Heart right ventricle (tissue), 16 donors: ENCODE data around the gene SLC39A5. TPM values are rescaled to one million over a fixed set of nuclear protein-coding genes. Genes with fewer than 3 reads are reported as not detected.
A peak's percentile ranks its signal among the peaks of the same experiment; 100 is the strongest.

Experiments
- ATAC-seq, 8 donors: fragments of 200-7000 bp; cut with Tn5 transposase; one replicate each; pipeline ENCODE4 v1.9.1; 2020; ENCODE audit warnings: mild to moderate bottlenecking in 8 of 8, moderate library complexity in 8 of 8, moderate number of reproducible peaks in 1 of 8
- DNase-seq, 2 donors: peaks; one replicate each; pipeline ENCODE4 v3.0.0-alpha.2; 2020
- H3K27ac ChIP-seq, 10 donors: fragments of 200-600 bp; sonication (generic) in 2 of 10; one replicate each; pipeline versions ENCODE4 v1.5.0 to v1.8.0; 2020 to 2022; ENCODE audit warnings: mild to moderate bottlenecking in 3 of 10
- H3K27me3 ChIP-seq, 7 donors: fragments of 200-600 bp; one replicate each; pipeline ENCODE4 v1.8.0; 2021 to 2022; ENCODE audit warnings: mild to moderate bottlenecking in 2 of 7
- H3K36me3 ChIP-seq, 9 donors: fragments of 200-600 bp; sonication (generic) in 1 of 9; one replicate each; pipeline versions ENCODE4 v1.5.0 to v1.8.0; 2020 to 2022; ENCODE audit warnings: mild to moderate bottlenecking in 2 of 9
- H3K4me1 ChIP-seq, 9 donors: fragments of 200-600 bp; sonication (generic) in 1 of 9; one replicate each; pipeline versions ENCODE4 v1.5.0 to v1.8.0; 2020 to 2022; ENCODE audit warnings: mild to moderate bottlenecking in 4 of 9
- H3K4me3 ChIP-seq, 10 donors: fragments of 200-600 bp; sonication (generic) in 2 of 10; one replicate each; pipeline versions ENCODE4 v1.5.0 to v1.8.0; 2020 to 2022; ENCODE audit warnings: mild to moderate bottlenecking in 7 of 10, moderate library complexity in 2 of 10
- H3K9me3 ChIP-seq, 11 donors: fragments of 200-600 bp in 10 of 11; sonication (generic) in 2 of 11; one replicate each; pipeline versions ENCODE4 v1.5.0 to v1.8.0; 2013 to 2022; ENCODE audit warnings: mild to moderate bottlenecking in 2 of 11, control low read depth in 1 of 11, moderate library complexity in 1 of 11
- WGBS, 2 donors: extraction: QIAGEN DNeasy Blood & Tissue Kit; methylation state at CpG; one replicate each; pipeline ENCODE4 v1.1.7; 2013; ENCODE audit warnings: inconsistent platforms in 1 of 2; 5-methylcytosine and 5-hydroxymethylcytosine counted together
- intact Hi-C, 10 donors: fragments of 100-400 bp; cut with DNase I; formaldehyde crosslinking; loops; one replicate each; pipeline versions ENCODE4 v1.11.1 to v1.14.2; 2022
- polyA plus RNA-seq, 2 donors: library from polyadenylated mRNA; stranded (reverse); fragments of 200-250 nt; gene quantifications; one replicate each; pipeline ENCODE4 v1.2.3, GENCODE V29; 2013
- total RNA-seq, 10 donors: library from RNA; stranded (reverse); fragmentation: NEBNext Ultra II Directional in 3 of 10; extraction: Animal tissue kit (Norgen Biotek cat#: 25700) in 3 of 10; gene quantifications; one replicate each; pipeline versions ENCODE4 v1.2.1 to v1.2.4, GENCODE V29; 2021 to 2023
- TF ChIP-seq, protein P1 (sequence below), 9 donors: fragments of 200-600 bp; sonication (generic) in 2 of 9; IDR thresholded peaks; one replicate each; pipeline versions ENCODE4 v1.5.0 to v1.8.0; 2021 to 2022; ENCODE audit warnings: antibody characterized with exemption in 9 of 9, mild to moderate bottlenecking in 5 of 9, moderate library complexity in 1 of 9
- donor health status: Arrhythmogenic right ventricular cardiomyopathy.
- donor health status: ischemic (EF 13 %, LVEDD 7.1; RV severe dilation, severe dysfunction).
- donor health status: healthy with polysubstance abuse.
- donor health status: DM: no; HTN: yes; CAD: no.
- donor health status: DM: no; HTN: no; CAD: no.
- donor health status: ischemic (EF 25% LVEDD 6.9; RV normal size, moderate dysfunction).
- donor health status: ischemic (EF 25% LVEDD 5.7; RV mildly dilated, moderate dysfunction).
- donor health status: healthy.
- donor health status: DM: yes; HTN: yes; CAD: no.
- donor health status: Ischemic cardiomyopathy.
- donor health status: ischemic (EF 35%, LVEDD 5.7; RV mildly dilated, moderate dysfunction).
- donor health status: nonischemic (EF 11% LVEDD 7.7; RV severe dilation, severe dysfunction).
- donor health status: DM: yes; HTN: yes; CAD: no.
- donor health status: PGD.
- donor health status: ischemic (EF 29% LVEDD 5.4; RV normal size, mild dysfunction).
- donor health status: nonischemic (EF 23%, LVEDD 6.1; RV moderate dilation, normal function).

SLC39A5 gene
- total and polyA plus RNA-seq, 12 donors, result 0.20 to 0.59 TPM; not detected in 10

DNA sequence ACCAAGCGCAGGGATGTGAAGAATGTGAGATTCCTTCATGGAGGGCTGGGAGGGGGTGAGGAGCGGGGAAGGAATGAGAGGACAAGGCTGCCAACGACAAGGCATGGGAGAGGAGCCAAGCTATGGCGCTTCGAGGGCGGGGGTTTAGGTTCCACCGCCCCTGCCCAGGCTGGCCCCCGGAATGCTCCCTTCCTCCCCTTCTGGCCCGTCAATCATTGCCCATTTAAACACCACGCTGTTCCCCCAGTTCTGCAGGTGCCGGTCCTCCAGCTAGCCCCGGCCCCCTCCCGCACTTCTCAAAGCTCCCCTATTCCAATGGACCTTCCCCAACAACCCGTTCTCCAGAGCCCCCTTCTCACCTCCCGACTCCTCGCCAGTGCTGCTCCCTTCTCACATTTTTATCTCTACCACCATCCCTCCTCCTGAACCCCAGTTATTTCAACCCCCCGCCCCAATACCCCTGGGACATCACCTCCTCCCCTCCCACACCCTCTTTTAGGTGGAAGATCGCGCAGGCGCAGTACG, 8.6 kb upstream of the SLC39A5 start:
- Histone ChIP-seq H3K9me3 (no peaks in the 10 kb centered on the region), H3K27ac (peak overlapping the region; percentile 81 to 99 (median 95)), H3K4me3 (peak overlapping the region; percentile 39 to 89 (median 77)), H3K4me1 (peaks cover 4 to 53% (median 39%) of the 10 kb centered on the region in 9 donors), H3K27me3 (no peaks in the 10 kb centered on the region), H3K36me3 (peaks cover 0 to 22% (median 0%) of the 10 kb centered on the region in 9 donors)
- WGBS, 2 donors, result 0 to 1% methylated on average over 21 of the region's 21 CpGs
- DNase-seq (peak; percentile 49 to 58), ATAC-seq (peak; percentile 3 to 50 (median 24))
- intact Hi-C loops, result loop anchor here in 4 of 10 donors (5.0 kb wide), 3 partner anchors 34 to 104 kb away; partner anchors contain the start of genes ANKRD52 (in 2 of the 4), RPL41 (in 1 of the 4), SMARCC2 (in 1 of the 4) and ZC3H10 (in 1 of the 4)
- TF ChIP-seq, protein P1, sequence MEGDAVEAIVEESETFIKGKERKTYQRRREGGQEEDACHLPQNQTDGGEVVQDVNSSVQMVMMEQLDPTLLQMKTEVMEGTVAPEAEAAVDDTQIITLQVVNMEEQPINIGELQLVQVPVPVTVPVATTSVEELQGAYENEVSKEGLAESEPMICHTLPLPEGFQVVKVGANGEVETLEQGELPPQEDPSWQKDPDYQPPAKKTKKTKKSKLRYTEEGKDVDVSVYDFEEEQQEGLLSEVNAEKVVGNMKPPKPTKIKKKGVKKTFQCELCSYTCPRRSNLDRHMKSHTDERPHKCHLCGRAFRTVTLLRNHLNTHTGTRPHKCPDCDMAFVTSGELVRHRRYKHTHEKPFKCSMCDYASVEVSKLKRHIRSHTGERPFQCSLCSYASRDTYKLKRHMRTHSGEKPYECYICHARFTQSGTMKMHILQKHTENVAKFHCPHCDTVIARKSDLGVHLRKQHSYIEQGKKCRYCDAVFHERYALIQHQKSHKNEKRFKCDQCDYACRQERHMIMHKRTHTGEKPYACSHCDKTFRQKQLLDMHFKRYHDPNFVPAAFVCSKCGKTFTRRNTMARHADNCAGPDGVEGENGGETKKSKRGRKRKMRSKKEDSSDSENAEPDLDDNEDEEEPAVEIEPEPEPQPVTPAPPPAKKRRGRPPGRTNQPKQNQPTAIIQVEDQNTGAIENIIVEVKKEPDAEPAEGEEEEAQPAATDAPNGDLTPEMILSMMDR (IDR thresholded peaks at IDR 0.05), result no peak

DNA sequence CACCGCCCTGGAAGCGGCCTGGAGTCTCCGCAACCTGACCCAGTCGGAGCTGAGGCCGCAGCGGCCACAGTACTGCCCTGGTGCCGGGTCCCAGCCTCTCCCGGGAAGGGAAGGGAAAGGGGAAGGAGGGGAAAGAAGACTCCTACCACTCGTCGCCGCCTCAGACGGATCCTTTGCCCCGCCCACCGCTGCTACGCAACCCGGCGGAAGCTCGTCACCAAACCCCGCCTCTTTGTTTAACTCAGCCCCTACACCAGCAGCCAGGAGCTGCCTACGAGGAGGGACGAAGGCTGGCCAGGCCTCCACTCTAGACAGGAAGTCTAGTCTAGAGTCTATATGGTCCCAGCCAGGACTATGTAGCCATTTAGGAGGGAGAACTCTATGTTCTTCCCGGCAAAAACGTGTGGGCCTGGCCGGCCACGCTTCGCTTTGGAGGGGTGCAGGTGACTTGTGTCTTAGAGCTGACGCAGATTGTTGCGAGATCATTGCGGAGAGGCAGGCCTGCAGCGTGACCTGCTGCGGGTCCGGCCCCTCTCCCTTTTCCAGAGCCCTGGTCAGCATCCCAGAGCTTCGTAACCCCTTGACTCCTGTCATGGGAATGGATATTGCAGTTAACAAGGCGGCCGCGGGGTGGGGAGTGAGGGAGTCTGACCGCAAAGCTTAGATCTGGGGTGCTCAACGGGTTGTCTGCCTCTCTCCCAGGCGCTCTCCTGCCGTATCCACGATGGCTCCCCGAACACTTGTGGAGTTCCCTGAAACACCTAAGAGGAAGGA, 7.9 kb upstream of the SLC39A5 start, which contains the start of gene RNF41:
Gene RNF41 (minus strand): TSS at position 166 of the 774 bp plus-strand sequence. CDS start 7,875 bp downstream, outside the sequence.
- WGBS, 2 donors, result 0 to 2% methylated on average over 42 of the region's 42 CpGs
- ATAC-seq, result peak; percentile 89 to 94 (median 93)
- H3K36me3 ChIP-seq, result peaks cover 0 to 20% (median 0%) of the 10 kb centered on the region in 9 donors
- TF ChIP-seq, protein P1 (IDR thresholded peaks at IDR 0.05), result peak in 6 of 9 donors; percentile 8 to 32 (median 20)
- intact Hi-C loops, result loop anchor here in 5 of 10 donors (2.0 to 5.0 kb wide), 4 partner anchors 35 to 105 kb away; partner anchors contain the start of genes ANKRD52 (in 2 of the 5), ZC3H10 (in 2 of the 5), RPL41 (in 1 of the 5) and SMARCC2 (in 1 of the 5)
- H3K27me3 ChIP-seq, result no peaks in the 10 kb centered on the region
- peak within 1 kb of the TSS; percentile 81 to 99 (median 95) for H3K27ac ChIP-seq
- peaks cover 4 to 53% (median 39%) of the 10 kb centered on the region in 9 donors for H3K4me1 ChIP-seq
- H3K4me3 ChIP-seq, result peak within 1 kb of the TSS; percentile 39 to 89 (median 77)
- H3K9me3 ChIP-seq, result no peaks in the 10 kb centered on the region
- DNase-seq, result peak; percentile 97 to 98

DNA sequence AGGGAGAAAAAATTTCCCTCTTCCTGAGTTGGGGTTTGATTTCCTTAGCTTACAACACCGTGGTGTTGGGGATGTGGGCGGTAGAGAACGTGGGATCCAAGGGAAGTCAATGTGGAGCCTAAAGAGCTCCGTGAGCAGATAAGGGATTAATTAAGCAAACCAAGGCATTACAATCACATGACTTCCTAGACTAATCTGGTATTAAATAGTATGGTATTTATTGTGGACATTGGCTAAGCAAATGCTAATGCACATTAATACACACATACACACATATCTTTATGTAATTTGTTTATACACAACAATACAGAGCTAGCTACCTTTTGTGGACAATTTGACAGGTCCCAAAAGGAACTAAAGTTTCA, 7.3 kb upstream of the SLC39A5 start:
- Histone ChIP-seq H3K36me3 (peaks cover 0 to 20% (median 0%) of the 10 kb centered on the region in 9 donors), H3K27me3 (no peaks in the 10 kb centered on the region), H3K4me3 (peak overlapping the region; percentile 39 to 89 (median 77)), H3K9me3 (no peaks in the 10 kb centered on the region), H3K4me1 (peaks cover 4 to 53% (median 39%) of the 10 kb centered on the region in 9 donors), H3K27ac (peak overlapping the region; percentile 81 to 99 (median 95))
- TF ChIP-seq, protein P1 (IDR thresholded peaks at IDR 0.05), result no peak
- no peak for ATAC-seq
- intact Hi-C loops, result loop anchor here in 5 of 10 donors (2.0 to 5.0 kb wide), 4 partner anchors 35 to 105 kb away; partner anchors contain the start of genes ANKRD52 (in 2 of the 5), ZC3H10 (in 2 of the 5), RPL41 (in 1 of the 5) and SMARCC2 (in 1 of the 5)
- 7 to 11% methylated on average over 4 of the region's 4 CpGs for WGBS, 2 donors
- DNase-seq, result no peak

DNA sequence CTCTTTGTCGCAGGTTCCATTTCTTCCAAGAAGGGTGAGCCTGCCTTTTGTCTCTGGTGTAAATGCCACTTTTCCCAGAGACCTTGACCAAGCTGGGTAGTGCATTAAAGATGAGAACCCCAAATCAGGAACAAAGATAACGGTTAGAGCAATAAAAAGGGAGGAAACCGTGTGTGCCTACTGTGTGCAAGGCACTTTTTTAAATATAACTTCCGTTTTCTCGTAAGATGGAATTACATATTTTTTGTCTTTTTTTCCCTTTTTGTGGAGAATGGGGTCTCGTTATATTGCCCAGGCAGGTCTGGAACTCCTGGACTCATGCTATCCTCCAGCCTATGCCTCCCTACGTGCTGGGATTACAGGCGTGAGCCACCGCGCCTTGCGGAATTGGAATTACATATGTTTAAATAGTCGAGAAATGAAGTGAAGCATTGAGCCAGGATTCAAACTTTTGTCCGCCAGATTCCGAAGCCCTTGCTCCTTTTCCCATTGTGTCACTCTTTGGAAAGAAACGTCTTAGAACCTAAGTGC, 6.2 kb upstream of the SLC39A5 start:
- Histone ChIP-seq H3K4me3 (peak overlapping the region in 8 of 10 donors; percentile 12 to 78 (median 72)), H3K4me1 (peaks cover 4 to 53% (median 39%) of the 10 kb centered on the region in 9 donors), H3K27ac (peak overlapping the region in 9 of 10 donors; percentile 33 to 99 (median 85)), H3K36me3 (peaks cover 0 to 29% (median 0%) of the 10 kb centered on the region in 9 donors), H3K27me3 (no peaks in the 10 kb centered on the region), H3K9me3 (no peaks in the 10 kb centered on the region)
- no peak for DNase-seq
- WGBS, 2 donors, result 26 to 29% methylated on average over 15 of the region's 15 CpGs
- intact Hi-C loops, result loop anchor here in 6 of 10 donors (1.0 to 5.0 kb wide), 7 partner anchors 30 to 106 kb away; partner anchors contain the start of genes ZC3H10 (in 5 of the 6), ANKRD52 (in 2 of the 6), RPL41 (in 1 of the 6) and SMARCC2 (in 1 of the 6)
- TF ChIP-seq, protein P1 (IDR thresholded peaks at IDR 0.05), result no peak
- no peak for ATAC-seq
